Right lobe of liver (tissue), 4 donors: Measurements from ENCODE around the gene GRSF1.

ENCODE experiments used
- POLR2A ChIP-seq: fragments of 450-650 bp; IDR thresholded peaks from one replicate; pipeline ENCODE4 v1.6.1; 2017; ENCODE audit warnings: antibody characterized with exemption, mild to moderate bottlenecking
- TF ChIP-seq, protein P1 (sequence below), 4 donors: fragments of 200-600 bp in 3 of 4; fragments of 450-650 bp in 1 of 4; IDR thresholded peaks; one replicate each; pipeline versions ENCODE4 v1.5.1 to v1.8.0; 2016 to 2022; ENCODE audit warnings: antibody characterized with exemption in 4 of 4, mild to moderate bottlenecking in 2 of 4
- donor health status: DM: no; HTN: no; CAD: no.
- donor health status: DM: no; HTN: no; CAD: no.
- donor health status: DM: no; HTN: yes; CAD: no.

DNA sequence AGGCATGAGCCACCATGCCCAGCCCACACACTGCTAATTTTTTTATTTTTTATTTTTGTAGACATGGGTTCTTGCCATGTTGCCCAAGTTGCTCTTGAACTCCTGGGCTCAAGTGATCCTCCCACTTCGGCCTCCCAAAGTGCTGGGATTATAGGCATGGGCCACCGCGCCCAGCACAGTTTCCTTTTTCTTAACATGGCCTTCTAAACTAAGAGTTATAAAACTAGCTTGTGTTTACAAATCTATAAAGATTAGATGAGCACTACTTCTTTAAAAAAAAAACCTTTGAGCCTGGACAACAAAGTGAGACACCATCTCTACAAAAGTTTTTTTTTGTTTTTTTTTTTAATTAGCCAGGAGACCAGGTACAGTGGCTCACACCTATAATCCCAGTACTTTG is 10.7 kb downstream of the GRSF1 start:
- TF ChIP-seq, protein P1, sequence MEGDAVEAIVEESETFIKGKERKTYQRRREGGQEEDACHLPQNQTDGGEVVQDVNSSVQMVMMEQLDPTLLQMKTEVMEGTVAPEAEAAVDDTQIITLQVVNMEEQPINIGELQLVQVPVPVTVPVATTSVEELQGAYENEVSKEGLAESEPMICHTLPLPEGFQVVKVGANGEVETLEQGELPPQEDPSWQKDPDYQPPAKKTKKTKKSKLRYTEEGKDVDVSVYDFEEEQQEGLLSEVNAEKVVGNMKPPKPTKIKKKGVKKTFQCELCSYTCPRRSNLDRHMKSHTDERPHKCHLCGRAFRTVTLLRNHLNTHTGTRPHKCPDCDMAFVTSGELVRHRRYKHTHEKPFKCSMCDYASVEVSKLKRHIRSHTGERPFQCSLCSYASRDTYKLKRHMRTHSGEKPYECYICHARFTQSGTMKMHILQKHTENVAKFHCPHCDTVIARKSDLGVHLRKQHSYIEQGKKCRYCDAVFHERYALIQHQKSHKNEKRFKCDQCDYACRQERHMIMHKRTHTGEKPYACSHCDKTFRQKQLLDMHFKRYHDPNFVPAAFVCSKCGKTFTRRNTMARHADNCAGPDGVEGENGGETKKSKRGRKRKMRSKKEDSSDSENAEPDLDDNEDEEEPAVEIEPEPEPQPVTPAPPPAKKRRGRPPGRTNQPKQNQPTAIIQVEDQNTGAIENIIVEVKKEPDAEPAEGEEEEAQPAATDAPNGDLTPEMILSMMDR (IDR thresholded peaks at IDR 0.05), result no peak
- no peak for TF ChIP-seq POLR2A
